Measurements from ENCODE around the gene LARP1B. TPM values are rescaled to one million over a fixed set of nuclear protein-coding genes. Genes with fewer than 3 reads are reported as not detected.
"Not testable (repeated sequence)": the region's sequence is repeated elsewhere in the genome, so short reads cannot be mapped to it uniquely, and the experiment has no call there.

Gene LARP1B
- 9.0 and 11.4 TPM in 2 replicates for total RNA-seq

DNA sequence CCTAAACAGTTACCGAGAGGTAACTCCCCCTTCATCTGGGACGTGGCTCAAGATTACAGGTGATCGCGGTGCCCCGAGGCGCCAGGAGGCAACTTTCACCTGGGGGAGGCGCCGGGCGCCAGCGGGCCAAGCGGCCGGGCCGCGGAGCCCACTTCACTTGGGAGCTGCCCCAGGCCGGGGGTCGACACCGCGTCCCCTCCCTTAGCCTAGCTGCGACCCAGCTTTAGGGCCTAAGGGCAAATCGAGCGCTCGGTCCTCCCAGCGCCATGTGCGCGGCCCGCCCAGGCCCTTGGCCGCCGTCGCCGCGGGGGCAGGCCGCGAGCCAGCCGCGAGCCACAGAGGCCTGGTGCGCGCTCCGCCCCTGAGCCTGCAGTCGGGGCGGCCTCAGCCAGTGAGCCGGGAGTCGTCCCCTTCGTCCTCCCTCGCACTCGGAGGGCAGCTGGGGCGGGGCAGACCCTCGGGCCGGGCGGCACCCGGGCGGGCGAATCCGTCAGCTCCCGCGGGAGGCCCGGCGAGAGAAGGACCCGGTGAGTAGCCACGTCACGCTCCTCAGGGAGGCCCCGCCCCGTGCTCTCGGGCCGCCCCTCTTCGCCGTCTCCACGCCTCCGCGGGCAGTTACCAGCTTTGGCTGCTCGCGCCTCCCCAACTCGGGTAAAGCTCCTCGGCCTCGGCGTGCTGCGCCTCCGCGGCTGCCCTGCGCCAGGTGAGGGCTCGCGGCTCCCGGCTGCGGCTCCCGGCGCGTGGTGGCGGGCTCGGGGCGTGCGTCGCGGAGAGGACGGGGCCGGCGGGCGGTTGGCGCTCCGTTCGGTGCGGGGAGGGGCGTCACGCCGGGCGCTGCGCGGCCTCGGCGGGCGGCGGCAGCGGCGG, at the start of gene LARP1B:
Gene LARP1B, plus strand, starts transcription at position 614 of the 867 bp plus-strand sequence. CDS start 13,640 bp downstream, outside the sequence.
- DNase-seq (ENCODE audit: low read depth in 2 of 2): peak; percentile 86 to 98

DNA sequence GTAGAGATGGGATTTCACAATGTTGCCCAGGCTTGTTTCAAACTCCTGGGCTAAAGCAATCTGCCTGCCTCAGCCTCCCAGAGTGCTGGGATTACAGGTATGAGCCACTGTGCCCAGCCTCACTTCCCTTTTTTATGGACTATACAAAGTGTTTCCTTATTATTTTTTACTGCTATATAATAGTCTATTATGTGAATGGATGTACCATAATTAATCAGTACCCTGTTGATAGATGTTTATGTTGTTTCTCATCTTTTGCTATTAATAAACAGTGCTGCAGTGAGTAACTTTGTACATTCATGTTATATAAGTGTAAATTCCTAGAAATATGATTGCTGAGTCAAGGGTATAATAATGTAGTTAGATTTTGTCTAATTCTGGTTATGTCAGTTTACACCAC, 35.8 kb upstream of the LARP1B start:
- DNase-seq (ENCODE audit: low read depth in 2 of 2): no peak

DNA sequence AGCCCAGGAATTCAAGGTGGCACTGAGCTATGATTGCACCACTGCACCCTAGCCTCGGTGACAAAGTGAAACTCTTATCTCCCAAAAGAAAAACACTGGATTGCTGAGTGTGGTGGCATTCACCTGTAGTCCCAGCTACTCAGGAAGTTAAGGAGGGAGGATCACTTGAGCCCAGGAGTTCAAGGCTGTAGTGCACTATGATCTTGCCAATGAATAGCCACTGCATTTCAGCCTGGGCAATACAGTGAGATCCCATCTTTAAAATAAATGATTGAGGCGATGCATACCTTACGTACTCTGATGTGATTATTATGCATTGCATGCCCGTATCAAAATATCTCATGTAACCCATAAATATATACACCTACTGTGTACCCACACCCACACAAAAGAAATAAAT, 31.2 kb upstream of the LARP1B start:
- DNase-seq (ENCODE audit: low read depth in 2 of 2): no peak

DNA sequence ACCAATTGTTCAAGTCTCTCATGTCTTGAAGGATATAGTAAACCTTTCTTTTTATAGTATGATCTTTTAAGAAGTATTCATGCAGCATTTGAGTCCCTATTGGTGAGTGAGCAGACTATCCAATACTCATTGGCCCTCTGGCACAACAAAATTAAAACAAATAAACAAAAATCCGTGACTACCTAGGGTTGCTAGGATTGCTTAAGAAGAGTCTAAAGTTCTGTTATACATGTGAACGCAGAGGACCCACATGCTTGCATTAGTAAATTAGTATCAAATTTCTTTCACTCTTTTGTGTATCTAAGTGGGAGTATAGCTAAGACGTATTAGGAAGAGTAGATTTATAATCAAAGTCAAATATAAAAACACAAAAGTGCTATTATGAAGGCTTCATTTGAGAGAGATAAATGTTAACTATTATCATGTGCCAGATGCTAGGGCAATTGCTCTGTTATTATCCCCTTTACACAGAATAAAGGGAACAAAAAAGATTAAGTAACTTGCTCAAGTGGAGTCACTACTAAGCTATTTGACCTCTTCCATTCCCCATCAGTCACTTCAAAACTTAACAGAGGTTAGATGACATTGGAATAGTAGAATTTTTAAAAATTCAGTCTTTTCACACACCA, 29.2 kb upstream of the LARP1B start:
- DNase-seq (ENCODE audit: low read depth in 2 of 2): no peak

DNA sequence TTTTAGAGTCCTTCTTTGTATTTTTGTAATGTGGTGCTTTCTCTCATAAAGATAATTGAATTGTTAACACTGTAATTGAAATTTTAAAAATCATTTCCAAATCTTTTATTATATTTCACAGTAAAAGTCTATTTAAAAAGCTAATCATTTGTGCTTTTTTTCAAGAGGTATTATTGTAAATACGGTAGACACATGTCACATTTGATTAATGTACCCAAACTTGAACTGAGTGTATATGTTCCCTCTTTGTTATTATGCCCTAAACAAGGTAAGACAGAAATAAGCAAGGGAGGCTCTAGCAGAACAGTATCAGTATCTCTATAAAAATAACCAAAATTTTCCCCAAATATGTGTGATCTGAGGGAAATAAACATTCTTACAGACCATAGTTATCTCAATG, 21.5 kb upstream of the LARP1B start:
- no peak for DNase-seq (ENCODE audit: low read depth in 2 of 2)

DNA sequence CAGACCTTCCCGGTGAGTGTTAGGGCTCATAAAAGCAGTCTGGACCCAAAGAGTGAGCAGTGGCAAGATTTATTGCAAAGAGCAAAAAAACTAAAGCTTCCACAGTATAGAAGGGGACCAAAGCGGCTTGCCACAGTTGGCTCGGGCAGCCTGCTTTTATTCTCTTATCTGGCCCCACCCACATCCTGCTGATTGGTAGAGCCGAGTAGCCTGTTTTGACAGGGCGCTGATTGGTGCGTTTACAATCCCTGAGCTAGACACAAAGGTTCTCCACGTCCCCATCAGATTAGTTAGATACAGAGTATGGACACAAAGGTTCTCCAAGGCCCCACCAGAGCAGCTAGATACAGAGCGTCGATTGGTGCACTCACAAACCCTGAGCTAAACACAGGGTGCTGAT, 14.1 kb upstream of the LARP1B start:
- not testable (repeated sequence) for DNase-seq (ENCODE audit: low read depth in 2 of 2)

DNA sequence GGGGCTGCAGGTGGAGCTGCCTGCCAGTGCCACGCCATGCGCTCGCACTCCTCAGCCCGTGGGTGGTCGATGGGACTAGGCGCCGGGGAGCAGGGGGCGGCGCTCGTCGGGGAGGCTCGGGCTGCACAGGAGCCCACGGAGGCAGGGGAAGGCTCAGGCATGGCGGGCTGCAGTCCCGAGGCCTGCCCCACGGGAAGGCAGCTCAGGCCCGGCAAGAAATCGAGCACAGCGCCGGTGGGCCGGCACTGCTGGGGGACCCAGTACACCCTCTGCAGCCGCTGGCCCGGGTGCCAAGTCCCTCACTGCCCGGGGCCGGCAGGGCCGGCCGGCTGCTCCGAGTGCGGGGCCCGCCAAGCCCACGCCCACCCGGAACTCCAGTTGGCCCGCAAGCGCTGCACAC, 13.6 kb upstream of the LARP1B start:
- not testable (repeated sequence) for DNase-seq (ENCODE audit: low read depth in 2 of 2)

DNA sequence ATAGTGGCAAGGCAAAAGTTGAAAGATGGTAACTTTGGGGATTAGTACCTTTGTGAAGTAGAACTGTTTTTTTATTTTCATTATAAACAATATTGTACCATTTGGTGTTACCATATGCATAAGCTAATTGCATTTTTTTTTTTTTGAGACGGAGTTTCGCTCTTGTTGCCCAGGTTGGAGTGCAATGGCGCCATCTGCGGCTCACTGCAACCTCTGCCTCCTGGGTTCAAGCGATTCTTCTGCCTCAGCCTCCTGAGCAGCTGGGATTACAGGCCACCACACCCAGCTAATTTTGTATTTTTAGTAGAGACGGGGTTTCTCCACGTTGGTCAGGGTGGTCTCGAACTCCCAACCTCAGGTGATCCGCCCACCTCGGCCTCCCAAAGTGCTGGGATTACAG, 9.9 kb upstream of the LARP1B start:
- DNase-seq (ENCODE audit: low read depth in 2 of 2): not testable (repeated sequence)

DNA sequence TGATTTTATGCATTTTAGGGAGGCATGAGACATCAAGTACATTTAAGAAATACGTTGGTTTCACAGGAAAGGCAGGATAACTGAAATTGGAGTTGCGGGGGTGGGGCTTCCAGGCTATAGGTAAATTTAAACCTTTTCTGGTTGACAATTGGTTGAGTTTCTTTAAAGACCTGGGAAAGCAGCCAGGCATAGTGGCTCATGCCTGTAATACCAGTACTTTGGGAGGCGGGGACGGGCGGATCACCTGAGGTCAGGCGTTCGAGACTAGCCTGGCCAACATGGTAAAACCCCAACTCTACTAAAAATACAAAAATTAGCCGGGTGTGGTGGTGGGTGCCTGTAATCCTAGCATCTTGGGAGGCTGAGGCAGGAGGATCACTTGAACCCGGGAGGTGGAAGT, 6.2 kb upstream of the LARP1B start:
- not testable (repeated sequence) for DNase-seq (ENCODE audit: low read depth in 2 of 2)

DNA sequence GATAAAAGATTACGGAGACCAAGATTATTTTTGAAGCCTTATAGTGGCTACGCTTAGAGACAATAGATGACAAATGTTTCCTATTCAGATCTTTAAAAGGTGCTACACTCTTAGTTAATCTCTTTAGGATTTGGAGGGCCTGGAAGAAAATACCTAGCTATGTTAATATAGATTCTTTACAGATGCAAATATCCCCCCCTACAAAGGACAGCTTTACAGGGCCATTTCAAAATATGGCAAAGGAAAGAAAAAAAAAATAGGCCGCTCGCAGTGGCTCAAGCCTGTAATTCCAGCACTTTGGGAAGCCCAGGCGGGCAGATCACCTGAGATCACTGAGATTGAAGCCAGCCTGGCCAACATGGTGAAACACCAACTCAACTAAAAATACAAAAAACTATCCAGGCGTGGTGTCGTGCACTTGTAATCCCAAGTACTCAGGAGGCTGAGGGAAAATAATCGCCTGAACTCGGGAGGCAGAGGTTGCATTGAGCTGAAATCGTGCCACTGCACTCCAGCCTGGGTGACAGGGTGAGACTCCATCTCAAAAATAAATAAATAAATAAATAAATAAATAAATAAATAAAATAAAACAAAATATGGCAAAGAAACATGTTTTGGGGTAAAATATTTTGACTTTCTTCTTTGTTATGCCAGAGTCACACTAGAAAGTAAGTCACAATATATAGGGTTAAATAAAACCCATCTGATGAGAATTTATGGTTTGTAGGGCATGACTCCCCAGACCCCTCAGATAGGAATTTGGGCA, 5.5 kb upstream of the LARP1B start:
- DNase-seq (ENCODE audit: low read depth in 2 of 2): not testable (repeated sequence)

DNA sequence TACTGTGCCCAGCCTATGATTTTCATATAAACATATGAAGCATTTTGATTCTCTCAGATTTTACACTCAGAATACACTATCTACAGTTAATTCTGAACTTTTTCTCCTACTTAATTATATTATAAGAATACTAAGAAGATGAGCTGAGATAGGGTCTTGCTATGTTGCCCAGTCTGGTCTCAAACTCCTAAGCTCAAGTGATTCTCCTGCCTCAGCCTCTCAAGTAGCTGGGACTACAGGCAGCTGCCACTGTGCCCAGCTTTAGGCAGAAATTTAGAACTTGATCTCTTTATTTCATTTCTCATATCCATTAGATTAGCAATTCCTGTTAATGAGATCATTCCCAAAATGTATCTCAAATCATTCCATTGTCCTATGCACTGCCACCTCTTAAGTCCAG, 4.7 kb upstream of the LARP1B start:
- no peak for DNase-seq (ENCODE audit: low read depth in 2 of 2)

DNA sequence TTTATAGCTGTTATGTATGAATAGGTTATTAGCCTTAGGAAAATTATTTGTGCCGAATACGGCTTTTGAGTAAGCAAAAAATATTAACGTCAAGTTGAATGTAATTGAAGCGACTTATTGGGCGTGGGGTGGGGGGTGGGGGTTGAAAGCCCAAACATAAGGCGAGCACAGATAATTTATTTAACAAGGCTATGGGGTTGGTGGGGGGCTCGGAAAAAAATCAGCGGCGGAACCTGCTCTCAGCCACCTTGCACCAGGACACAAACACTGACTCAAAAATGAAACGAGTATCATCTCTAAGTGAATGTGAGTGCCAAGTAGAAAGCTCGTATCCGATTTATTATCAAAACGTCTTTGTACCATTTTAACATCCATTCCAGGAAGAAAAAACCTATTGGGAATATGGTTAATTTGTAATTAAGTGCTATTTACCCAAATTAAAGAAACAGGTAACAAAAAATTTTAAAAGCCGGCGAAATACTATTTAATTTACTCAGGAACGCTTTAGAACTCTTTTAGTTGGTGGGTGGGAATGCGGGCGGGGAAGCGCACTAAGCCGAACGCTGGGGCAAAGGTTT, 902 bp upstream of the LARP1B start:
- peak in 1 of 2 donors; percentile 7 for DNase-seq (ENCODE audit: low read depth in 2 of 2)

DNA sequence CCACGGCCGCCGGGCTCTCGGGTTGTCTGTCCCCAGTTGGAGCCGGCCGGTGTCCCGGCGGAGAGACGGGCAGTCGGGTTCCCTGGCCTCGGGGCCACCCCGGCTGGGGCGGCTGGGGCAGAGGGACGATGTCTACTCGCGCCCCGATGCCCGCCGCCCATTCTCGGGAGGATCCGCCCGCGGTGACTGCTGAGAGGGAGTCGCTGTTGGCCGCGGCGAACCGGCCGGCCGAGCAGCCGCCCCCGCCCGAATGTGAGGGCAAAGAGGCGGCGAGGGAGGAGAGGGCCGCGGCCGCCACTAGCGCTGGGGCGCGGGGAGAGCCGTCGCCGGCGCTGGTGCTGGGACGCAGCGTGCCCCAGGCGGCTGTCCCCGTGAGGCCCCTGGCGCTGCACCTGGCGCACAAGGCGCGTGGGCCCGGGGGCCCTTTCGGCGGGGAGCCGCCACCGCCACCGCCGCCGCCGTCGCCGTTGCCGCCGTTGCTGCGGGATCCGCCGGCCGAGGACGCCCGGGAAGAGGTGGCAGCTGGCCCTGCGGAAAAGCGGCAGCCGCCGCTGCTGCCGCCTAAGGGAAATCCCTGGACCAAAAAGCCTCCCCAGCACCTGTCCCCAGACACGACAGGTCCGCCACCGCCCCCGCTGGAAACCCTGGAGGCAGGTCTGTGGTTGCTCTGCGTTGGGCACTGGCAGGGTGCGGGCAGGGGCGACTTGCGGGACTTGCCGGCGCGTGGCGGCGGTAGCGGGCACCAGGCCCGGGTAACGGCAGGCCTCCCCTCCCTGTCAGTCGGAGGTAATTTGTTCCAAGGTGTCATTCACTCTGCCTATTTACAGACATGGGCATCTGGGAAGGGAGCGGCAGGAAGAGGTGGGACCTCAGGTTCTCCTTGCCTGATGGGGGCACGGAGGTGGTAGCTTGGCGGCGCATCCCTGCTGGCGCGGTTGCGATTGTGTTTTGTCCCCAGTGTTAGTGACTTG, 739 bp downstream of the LARP1B start:
- peak; percentile 7 to 58 for DNase-seq (ENCODE audit: low read depth in 2 of 2)

DNA sequence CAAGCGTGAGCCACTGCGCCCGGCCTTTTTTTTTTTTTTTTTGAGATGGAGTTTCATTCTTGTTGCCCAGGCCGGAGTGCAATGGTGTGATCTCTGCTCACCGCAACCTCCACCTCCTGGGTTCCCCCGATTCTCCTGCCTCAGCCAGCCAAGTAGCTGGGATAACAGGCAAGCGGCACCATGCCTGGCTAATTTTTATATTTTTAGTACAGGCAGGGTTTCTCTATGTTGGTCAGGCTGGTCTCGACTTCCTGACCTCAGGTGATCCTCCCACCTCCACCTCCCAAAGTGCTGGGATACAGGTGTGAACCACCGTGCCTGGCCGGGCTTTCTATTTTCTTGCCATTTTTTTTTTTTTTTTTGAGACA, 5.3 kb downstream of the LARP1B start:
- not testable (repeated sequence) for DNase-seq (ENCODE audit: low read depth in 2 of 2)

DNA sequence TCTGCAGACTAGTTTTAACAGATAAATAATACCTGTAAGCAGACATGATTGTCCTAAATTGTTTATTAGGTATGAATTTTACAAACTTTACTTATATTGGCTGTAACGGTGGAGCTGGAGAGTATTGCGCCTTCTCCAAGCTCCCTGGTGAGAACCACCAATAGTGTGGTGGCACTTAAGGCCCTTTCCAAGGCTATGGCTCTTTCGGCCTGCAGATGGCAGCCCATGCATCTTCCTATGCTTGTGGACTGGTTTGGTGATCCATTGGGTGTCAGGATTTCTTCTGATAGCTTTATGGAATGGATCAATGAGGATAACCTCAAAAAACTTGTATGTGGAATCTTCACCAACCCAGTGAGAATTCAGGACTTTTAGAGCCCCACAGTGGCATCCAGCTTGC, 7.8 kb downstream of the LARP1B start:
- DNase-seq (ENCODE audit: low read depth in 2 of 2): peak in 1 of 2 donors; percentile 63

DNA sequence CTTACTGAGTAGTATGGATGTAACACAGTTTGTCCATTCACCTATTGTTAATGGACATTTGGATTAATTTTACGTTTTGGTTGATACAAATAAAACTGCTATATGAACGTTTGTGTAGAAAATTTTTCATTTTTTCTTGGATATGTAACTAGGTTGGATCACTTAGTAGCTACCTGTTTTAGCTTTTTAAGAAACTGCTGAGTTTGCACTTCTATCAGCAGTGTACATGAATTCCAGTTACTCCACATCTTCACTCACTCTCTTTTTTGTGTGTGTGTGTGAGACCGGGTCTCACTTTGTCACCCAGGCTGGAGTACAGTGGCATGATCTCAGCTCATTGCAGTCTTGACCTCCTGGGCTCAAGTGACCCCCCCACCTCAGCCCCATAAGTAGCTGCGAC, 15.4 kb downstream of the LARP1B start:
- DNase-seq (ENCODE audit: low read depth in 2 of 2): no peak

DNA sequence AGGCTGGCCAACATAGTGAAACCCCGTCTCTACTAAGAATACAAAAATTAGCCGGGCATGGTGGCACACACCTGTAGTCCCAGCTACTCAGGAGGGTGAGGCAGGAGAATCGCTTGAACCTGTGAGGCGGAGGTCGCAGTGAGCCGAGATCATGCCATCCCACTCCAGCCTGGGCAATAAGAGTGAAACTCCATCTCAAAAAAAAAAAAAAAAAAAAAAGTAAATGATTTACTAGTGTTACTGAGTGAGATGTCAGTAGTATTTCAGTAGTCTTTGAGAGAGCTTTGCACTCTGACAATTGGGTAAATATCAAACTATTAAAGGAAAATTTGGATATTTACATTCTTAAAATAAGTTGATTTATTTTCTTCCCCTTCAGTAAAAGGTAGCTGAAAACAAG, 34.2 kb downstream of the LARP1B start:
- not testable (repeated sequence) for DNase-seq (ENCODE audit: low read depth in 2 of 2)

DNA sequence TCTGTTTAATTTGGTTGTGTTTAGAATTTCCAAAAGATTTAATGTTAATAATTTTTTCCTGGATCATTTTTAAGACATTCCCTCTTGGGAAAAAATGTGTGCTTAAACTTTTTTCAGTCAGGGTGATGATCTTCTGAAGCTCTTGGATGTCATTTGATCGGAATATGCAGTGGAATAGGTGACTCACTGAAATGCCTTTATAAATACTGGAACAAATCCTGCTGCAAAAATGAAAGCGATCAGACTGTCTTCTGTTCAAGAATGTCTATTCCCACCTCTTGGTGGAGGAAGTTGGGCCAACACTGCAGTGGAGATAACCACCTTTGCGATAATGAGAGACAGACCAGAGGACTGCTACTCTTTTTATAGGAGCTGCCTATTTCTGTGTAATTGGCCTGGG, 46.7 kb downstream of the LARP1B start:
- no peak for DNase-seq (ENCODE audit: low read depth in 2 of 2)

DNA sequence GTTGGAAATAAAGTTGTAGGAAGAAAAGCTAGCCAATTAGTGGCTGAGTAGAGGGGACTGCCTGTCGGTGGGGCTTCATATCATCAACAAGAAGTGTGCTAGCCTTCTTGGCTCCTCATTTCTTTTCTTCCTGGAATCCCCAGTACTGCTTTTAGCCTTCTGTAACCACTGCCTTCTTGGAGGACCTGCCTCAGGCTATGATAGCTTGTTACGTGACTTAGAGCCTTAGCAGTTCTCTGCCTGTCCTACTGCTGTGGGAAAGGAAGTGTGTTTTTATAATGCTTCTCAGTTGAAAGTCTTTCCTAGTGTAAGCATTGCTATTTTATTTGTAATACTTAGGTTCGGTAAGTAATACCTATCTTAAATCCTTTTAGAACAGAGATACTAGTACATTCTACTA, 61.9 kb downstream of the LARP1B start:
- DNase-seq (ENCODE audit: low read depth in 2 of 2): no peak

DNA sequence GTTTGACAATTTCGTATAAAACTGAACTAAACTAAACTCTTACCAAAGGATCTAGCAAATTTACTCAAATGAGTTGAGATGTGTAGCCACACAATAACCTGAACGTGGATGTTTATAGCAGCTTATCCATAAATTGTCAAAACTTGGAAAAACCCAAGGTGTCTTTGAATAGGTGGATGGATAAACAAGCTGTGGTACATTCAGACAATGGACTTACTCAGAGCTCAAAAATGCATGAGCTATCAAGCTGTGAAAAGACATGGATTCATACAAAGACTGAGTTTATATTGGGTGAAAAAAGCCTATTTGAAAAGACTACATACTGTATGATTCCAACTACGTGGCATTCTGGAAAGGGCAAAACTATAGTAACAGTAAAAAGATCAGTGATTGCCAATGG, 69.5 kb downstream of the LARP1B start:
- DNase-seq (ENCODE audit: low read depth in 2 of 2): peak in 1 of 2 donors; percentile 64

DNA sequence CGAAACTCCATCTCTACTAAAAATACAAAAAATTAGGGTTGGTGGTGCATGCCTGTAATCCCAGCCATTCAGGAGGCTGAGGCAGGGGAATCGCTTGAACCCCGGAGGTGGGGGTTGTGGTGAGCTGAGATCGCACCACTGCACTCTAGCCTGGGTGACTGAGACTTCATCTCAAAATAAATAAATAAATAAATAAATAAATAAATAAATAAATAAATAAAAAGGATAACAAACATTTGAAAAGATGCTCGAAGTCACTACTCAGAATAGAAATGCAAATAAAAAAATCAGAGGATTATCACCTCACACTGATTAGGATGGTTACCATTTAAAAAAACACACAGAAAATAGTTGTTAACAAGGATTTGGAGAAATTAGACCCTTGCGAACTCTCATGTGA, 73.8 kb downstream of the LARP1B start:
- no peak for DNase-seq (ENCODE audit: low read depth in 2 of 2)

All from dermis microvascular lymphatic vessel endothelial cell (primary cell).